GM21423 (cell line): ENCODE measurements around the gene VAV3.

Experiments used
- ATAC-seq: cut with Tn5 transposase; IDR thresholded peaks from one replicate; pipeline ENCODE4 v1.9.1; 2021; ENCODE audit warnings: mild to moderate bottlenecking, moderate library complexity; ENCODE audit not compliant: unreplicated experiment

VAV3 gene

GRCh38 chr1:107972391-107973180 is 7.6 kb upstream of the VAV3 start:
- ATAC-seq, result no peak

- ATAC-seq, result no peak
Measured at GRCh38 chr1:107966550-107966949, 1.6 kb upstream of the VAV3 start.

GRCh38 chr1:107964336-107965109 is 457 bp downstream of the VAV3 start:
- no peak for ATAC-seq

- peak; percentile 86 for ATAC-seq
Measured at GRCh38 chr1:107963601-107964335, 1.2 kb downstream of the VAV3 start.

GRCh38 chr1:107963008-107963407 is 2.0 kb downstream of the VAV3 start:
- no peak for ATAC-seq

GRCh38 chr1:107954719-107955415 is 10.1 kb downstream of the VAV3 start:
- no peak for ATAC-seq

GRCh38 chr1:107954126-107954525 is 10.9 kb downstream of the VAV3 start:
- no peak for ATAC-seq

GRCh38 chr1:107953556-107953955 is 11.4 kb downstream of the VAV3 start:
- ATAC-seq, result no peak

- ATAC-seq, result no peak
Measured at GRCh38 chr1:107952989-107953388, 12.0 kb downstream of the VAV3 start.

- no peak for ATAC-seq
Measured at GRCh38 chr1:107950464-107950863, 14.5 kb downstream of the VAV3 start.

GRCh38 chr1:107949467-107950253 is 15.3 kb downstream of the VAV3 start:
- ATAC-seq, result peak; percentile 73

- ATAC-seq, result no peak
Measured at GRCh38 chr1:107946794-107947193, 18.2 kb downstream of the VAV3 start.

- no peak for ATAC-seq
Measured at GRCh38 chr1:107943694-107944093, 21.3 kb downstream of the VAV3 start.

- no peak for ATAC-seq
Measured at GRCh38 chr1:107942814-107943213, 22.2 kb downstream of the VAV3 start.

GRCh38 chr1:107941531-107941930 is 23.4 kb downstream of the VAV3 start:
- ATAC-seq, result no peak

- no peak for ATAC-seq
Measured at GRCh38 chr1:107941123-107941522, 23.9 kb downstream of the VAV3 start.

- no peak for ATAC-seq
Measured at GRCh38 chr1:107940701-107941100, 24.3 kb downstream of the VAV3 start.

GRCh38 chr1:107940017-107940577 is 24.9 kb downstream of the VAV3 start:
- ATAC-seq, result no peak

- no peak for ATAC-seq
Measured at GRCh38 chr1:107939256-107939655, 25.7 kb downstream of the VAV3 start.
